Sigmoid colon (tissue), 4 donors: ENCODE results near the gene ZNF366.

Source experiments
- POLR2AphosphoS5 ChIP-seq, 4 donors: sonication (generic); formaldehyde crosslinking; IDR thresholded peaks; one replicate each; pipeline ENCODE4 v1.6.1; 2017; ENCODE audit warnings: antibody characterized with exemption in 4 of 4
- TF ChIP-seq, protein P1 (sequence below), 4 experiments: fragments of 450-650 bp in 3 of 4; fragments of 200-600 bp in 1 of 4; IDR thresholded peaks; one replicate each; pipeline ENCODE4 v1.5.1; 2016 to 2019; ENCODE audit warnings: antibody characterized with exemption in 4 of 4, mild to moderate bottlenecking in 3 of 4, moderate library complexity in 2 of 4

DNA sequence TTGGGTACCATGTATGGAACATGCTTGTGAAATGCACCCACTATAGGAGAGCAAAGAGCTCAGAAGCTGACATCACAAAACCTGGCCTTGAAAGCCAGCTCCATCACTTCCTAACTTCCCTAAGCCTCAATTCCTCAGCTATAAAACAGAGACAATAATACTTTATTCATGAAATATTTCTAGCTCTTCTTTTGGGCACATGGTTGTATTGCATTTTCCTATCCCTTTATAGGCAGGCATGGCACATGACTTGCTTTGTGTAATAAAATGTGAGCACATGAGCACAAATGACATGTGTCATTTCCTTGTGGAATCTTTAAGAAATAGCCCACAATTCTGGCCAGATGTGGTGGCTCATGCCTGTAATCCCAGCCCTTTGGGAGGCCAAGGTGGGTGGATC, 18.5 kb downstream of the ZNF366 start:
- no peak for TF ChIP-seq POLR2AphosphoS5 (IDR thresholded peaks at IDR 0.05)
- TF ChIP-seq, protein P1, sequence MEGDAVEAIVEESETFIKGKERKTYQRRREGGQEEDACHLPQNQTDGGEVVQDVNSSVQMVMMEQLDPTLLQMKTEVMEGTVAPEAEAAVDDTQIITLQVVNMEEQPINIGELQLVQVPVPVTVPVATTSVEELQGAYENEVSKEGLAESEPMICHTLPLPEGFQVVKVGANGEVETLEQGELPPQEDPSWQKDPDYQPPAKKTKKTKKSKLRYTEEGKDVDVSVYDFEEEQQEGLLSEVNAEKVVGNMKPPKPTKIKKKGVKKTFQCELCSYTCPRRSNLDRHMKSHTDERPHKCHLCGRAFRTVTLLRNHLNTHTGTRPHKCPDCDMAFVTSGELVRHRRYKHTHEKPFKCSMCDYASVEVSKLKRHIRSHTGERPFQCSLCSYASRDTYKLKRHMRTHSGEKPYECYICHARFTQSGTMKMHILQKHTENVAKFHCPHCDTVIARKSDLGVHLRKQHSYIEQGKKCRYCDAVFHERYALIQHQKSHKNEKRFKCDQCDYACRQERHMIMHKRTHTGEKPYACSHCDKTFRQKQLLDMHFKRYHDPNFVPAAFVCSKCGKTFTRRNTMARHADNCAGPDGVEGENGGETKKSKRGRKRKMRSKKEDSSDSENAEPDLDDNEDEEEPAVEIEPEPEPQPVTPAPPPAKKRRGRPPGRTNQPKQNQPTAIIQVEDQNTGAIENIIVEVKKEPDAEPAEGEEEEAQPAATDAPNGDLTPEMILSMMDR (IDR thresholded peaks at IDR 0.05): no peak
